Transverse colon (tissue), 4 donors: ENCODE results near the gene PCED1A. TPM values are rescaled to one million over a fixed set of nuclear protein-coding genes. Genes with fewer than 3 reads are reported as not detected.

Experiments used
- DNase-seq: peaks from one replicate; pipeline ENCODE4 v3.0.0-alpha.2; 2019
- H3K27ac ChIP-seq, 4 donors: fragments of 200-600 bp; sonication (generic); 2 replicates each; pipeline ENCODE4 v1.5.1; 2016 to 2018; ENCODE audit warnings: inconsistent platforms in 4 of 4
- H3K27me3 ChIP-seq: fragments of 200-600 bp; sonication (generic); 2 replicates; pipeline ENCODE4 v1.5.1; 2017; ENCODE audit warnings: inconsistent platforms
- H3K36me3 ChIP-seq, 4 donors: fragments of 200-600 bp; sonication (generic); 2 replicates each; pipeline ENCODE4 v1.5.1; 2017 to 2019; ENCODE audit warnings: inconsistent platforms in 4 of 4
- H3K4me1 ChIP-seq, 4 donors: fragments of 200-600 bp; sonication (generic); 2 replicates each; pipeline ENCODE4 v1.5.1; 2017 to 2020; ENCODE audit warnings: inconsistent platforms in 4 of 4
- H3K4me3 ChIP-seq, 4 donors: fragments of 200-600 bp; sonication (generic); 1 replicate in 1 of 4; 2 replicates in 3 of 4; pipeline versions ENCODE4 v1.5.1 to v1.6.1; 2017 to 2019; ENCODE audit warnings: inconsistent platforms in 4 of 4
- H3K9me3 ChIP-seq, 2 donors: fragments of 200-600 bp; sonication (generic); 2 replicates each; pipeline ENCODE4 v1.5.1; 2017 to 2019; ENCODE audit warnings: inconsistent platforms in 2 of 2
- EP300 ChIP-seq: sonication (generic); formaldehyde crosslinking; IDR thresholded peaks from one replicate; pipeline ENCODE4 v1.6.1; 2017; ENCODE audit warnings: antibody characterized with exemption, low read depth
- POLR2A ChIP-seq: fragments of 450-650 bp; IDR thresholded peaks from one replicate; pipeline ENCODE4 v1.6.1; 2016; ENCODE audit warnings: antibody characterized with exemption, mild to moderate bottlenecking, moderate library complexity
- POLR2AphosphoS5 ChIP-seq, 3 donors: sonication (generic); formaldehyde crosslinking; IDR thresholded peaks; one replicate each; pipeline ENCODE4 v1.6.1; 2016; ENCODE audit warnings: antibody characterized with exemption in 3 of 3
- WGBS, 2 donors: methylation state at CpG; one replicate each; pipeline ENCODE4 v1.1.5; 2018; ENCODE audit warnings: low coverage in 1 of 2; 5-methylcytosine and 5-hydroxymethylcytosine counted together
- in situ Hi-C, 4 donors: fragments of 200-750 bp; cut with MboI; loops; one replicate each; pipeline versions ENCODE4 v1.15.0 to v1.15.1; 2017; ENCODE audit warnings: low sequenced_read_pairs in 3 of 4, low pct_ligation_motif_present in 1 of 4, low pct_unique_long_range_greater_than_20kb in 1 of 4
- intact Hi-C: fragments of 100-400 bp; cut with DNase I; formaldehyde crosslinking; loops from one replicate; pipeline ENCODE4 v1.15.1; 2023; ENCODE audit warnings: low total_unique reads
- total RNA-seq, 4 donors: library from RNA; depleted of rRNA; stranded (reverse); fragments of >200 nt; gene quantifications; one replicate each; pipeline ENCODE4 v1.1.0, GENCODE V29; 2016
- TF ChIP-seq, protein P1 (sequence below), 5 experiments: fragments of 200-600 bp in 3 of 5; fragments of 450-650 bp in 2 of 5; sonication (generic) in 3 of 5; IDR thresholded peaks; 1 replicate in 2 of 5; 2 replicates in 3 of 5; pipeline ENCODE4 v1.5.1; 2016 to 2017; ENCODE audit warnings: antibody characterized with exemption in 5 of 5, inconsistent platforms in 3 of 5, mild to moderate bottlenecking in 2 of 5, moderate library complexity in 1 of 5

Gene PCED1A
- total RNA-seq, 4 donors from 2014 or later = 15.5 to 85.7 (median 36.6) TPM

GRCh38 chr20:2865101-2865500, 24.6 kb upstream of the PCED1A start:
- Histone ChIP-seq H3K27ac (no peak overlapping the region), H3K4me1 (no peaks in the 10 kb centered on the region), H3K4me3 (no peak overlapping the region), H3K27me3 (no peaks in the 10 kb centered on the region), H3K36me3 (peaks cover 0 to 16% (median 0%) of the 10 kb centered on the region in 4 donors), H3K9me3 (no peaks in the 10 kb centered on the region)
- in situ Hi-C loops = no loop called here
- DNase-seq = no peak
- TF ChIP-seq POLR2AphosphoS5 (IDR thresholded peaks at IDR 0.05) (no peak), POLR2A (no peak), EP300 (no peak)
- intact Hi-C loops = no loop called here
- WGBS, 2 donors = 98% methylated on average over 10 of the region's 10 CpGs; no CpG with 5 or more reads in 1 of the 2 donors

DNA sequence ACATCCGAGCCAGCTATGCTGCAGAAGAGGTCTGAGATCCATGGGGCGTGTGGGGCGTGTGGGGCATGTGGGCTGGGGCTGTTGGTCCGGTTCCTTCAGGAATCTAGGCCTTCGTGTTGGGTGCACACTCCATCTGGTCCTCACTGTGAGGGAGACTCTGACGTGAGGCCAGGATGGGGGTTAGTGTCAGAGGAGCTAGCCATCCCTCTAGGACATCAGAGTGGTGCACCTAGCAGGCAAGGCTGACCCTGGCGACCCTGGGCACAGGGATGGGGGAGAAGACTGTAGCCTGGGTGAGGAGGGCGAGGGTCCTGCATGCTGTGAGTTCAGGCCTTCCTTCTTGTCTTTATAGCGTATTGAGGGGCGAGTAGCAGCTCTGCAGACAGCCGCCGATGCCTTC, 24.2 kb upstream of the PCED1A start:
- Histone ChIP-seq H3K36me3 (peaks cover 0 to 16% (median 0%) of the 10 kb centered on the region in 4 donors), H3K4me1 (no peaks in the 10 kb centered on the region), H3K27me3 (no peaks in the 10 kb centered on the region), H3K27ac (no peak overlapping the region), H3K4me3 (no peak overlapping the region), H3K9me3 (no peaks in the 10 kb centered on the region)
- in situ Hi-C loops (no loop called here), intact Hi-C loops (no loop called here)
- DNase-seq = no peak
- 96% methylated on average over 12 of the region's 12 CpGs; no CpG with 5 or more reads in 1 of the 2 donors for WGBS, 2 donors
- TF ChIP-seq POLR2AphosphoS5 (IDR thresholded peaks at IDR 0.05) (no peak), EP300 (no peak), POLR2A (no peak)
- TF ChIP-seq, protein P1, sequence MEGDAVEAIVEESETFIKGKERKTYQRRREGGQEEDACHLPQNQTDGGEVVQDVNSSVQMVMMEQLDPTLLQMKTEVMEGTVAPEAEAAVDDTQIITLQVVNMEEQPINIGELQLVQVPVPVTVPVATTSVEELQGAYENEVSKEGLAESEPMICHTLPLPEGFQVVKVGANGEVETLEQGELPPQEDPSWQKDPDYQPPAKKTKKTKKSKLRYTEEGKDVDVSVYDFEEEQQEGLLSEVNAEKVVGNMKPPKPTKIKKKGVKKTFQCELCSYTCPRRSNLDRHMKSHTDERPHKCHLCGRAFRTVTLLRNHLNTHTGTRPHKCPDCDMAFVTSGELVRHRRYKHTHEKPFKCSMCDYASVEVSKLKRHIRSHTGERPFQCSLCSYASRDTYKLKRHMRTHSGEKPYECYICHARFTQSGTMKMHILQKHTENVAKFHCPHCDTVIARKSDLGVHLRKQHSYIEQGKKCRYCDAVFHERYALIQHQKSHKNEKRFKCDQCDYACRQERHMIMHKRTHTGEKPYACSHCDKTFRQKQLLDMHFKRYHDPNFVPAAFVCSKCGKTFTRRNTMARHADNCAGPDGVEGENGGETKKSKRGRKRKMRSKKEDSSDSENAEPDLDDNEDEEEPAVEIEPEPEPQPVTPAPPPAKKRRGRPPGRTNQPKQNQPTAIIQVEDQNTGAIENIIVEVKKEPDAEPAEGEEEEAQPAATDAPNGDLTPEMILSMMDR (IDR thresholded peaks at IDR 0.05) = no peak

GRCh38 chr20:2859330-2860121, 19.1 kb upstream of the PCED1A start:
- H3K27me3 ChIP-seq = no peaks in the 10 kb centered on the region
- no peak overlapping the region for H3K27ac ChIP-seq
- H3K36me3 ChIP-seq = peaks cover 0 to 16% (median 0%) of the 10 kb centered on the region in 4 donors
- intact Hi-C loops = no loop called here
- no peak for TF ChIP-seq POLR2A
- TF ChIP-seq, protein P1 (IDR thresholded peaks at IDR 0.05) = no peak
- TF ChIP-seq EP300 = no peak
- no peak for TF ChIP-seq POLR2AphosphoS5 (IDR thresholded peaks at IDR 0.05)
- H3K4me3 ChIP-seq = no peak overlapping the region
- 80 to 91% methylated on average over 1 to 4 of the region's 4 CpGs for WGBS, 2 donors
- in situ Hi-C loops = no loop called here
- H3K4me1 ChIP-seq = no peaks in the 10 kb centered on the region
- DNase-seq = no peak
- no peaks in the 10 kb centered on the region for H3K9me3 ChIP-seq

- H3K27me3 ChIP-seq = no peaks in the 10 kb centered on the region
- TF ChIP-seq POLR2AphosphoS5 (IDR thresholded peaks at IDR 0.05) (no peak), POLR2A (no peak), EP300 (no peak)
- TF ChIP-seq, protein P1 (IDR thresholded peaks at IDR 0.05) = no peak
- no peaks in the 10 kb centered on the region for H3K9me3 ChIP-seq
- 91 to 100% methylated on average over 1 to 2 of the region's 2 CpGs for WGBS, 2 donors
- H3K36me3 ChIP-seq = peaks cover 0 to 16% (median 0%) of the 10 kb centered on the region in 4 donors
- no peaks in the 10 kb centered on the region for H3K4me1 ChIP-seq
- intact Hi-C loops (no loop called here), in situ Hi-C loops (no loop called here)
- H3K27ac ChIP-seq = no peak overlapping the region
- H3K4me3 ChIP-seq = no peak overlapping the region
- DNase-seq = no peak
These were observed 18.1 kb upstream of the PCED1A start for GRCh38 chr20:2858591-2858990.
